Measurements from ENCODE around the gene OSBPL9. TPM values are rescaled to one million over a fixed set of nuclear protein-coding genes. Genes with fewer than 3 reads are reported as not detected.

Gene OSBPL9
- total and polyA plus RNA-seq, 10 of the 15 experiments (the other 5 are each of a cell fraction or from before 2014, with no cell fraction given): 25.9 to 156 (median 108) TPM

GRCh38 chr1:51651552-51651942 is 34.7 kb downstream of the OSBPL9 start:
- BruUV-seq (replicated peaks): no TSS peak
- no peaks in the 10 kb centered on the region for H3K27me3 ChIP-seq (replicated peaks in 1 of 2; ENCODE audit: control insufficient read depth in 2 of 2, insufficient read depth in 2 of 2, low read length in 1 of 2)
- H3K79me2 ChIP-seq (ENCODE audit: control insufficient read depth, insufficient read depth, low read length): no peaks in the 10 kb centered on the region
- no peaks in the 10 kb centered on the region for H3K4me1 ChIP-seq (ENCODE audit: control insufficient read depth, insufficient read depth, low read length)
- no peak overlapping the region for H2AFZ ChIP-seq (ENCODE audit: control insufficient read depth, low read depth, low read length)
- no peaks in the 10 kb centered on the region for H3K9me3 ChIP-seq (replicated peaks; ENCODE audit: control insufficient read depth, insufficient read depth, low read length)
- no peak overlapping the region for H3K9ac ChIP-seq (ENCODE audit: control insufficient read depth, insufficient read depth, low read length)
- in situ Hi-C loops (cut with MboI) (no loop called here), intact Hi-C loops (cut with micrococcal nuclease; ENCODE audit: unreplicated experiment) (no loop called here)
- WGBS (ENCODE audit: insufficient coverage, insufficient replicate concordance, low lambda C conversion rate, missing lambda C conversion rate): 96% methylated on average over 3 of the region's 3 CpGs
- ChIA-PET POLR2A (no interaction called here), SMC1A (ENCODE audit: uncharacterized antibody, unreplicated experiment) (interaction anchor here (1.1 to 1.6 kb wide), 2 partner anchors 15 to 118 kb away, joined by 3 to 4 read pairs; no protein-coding TSS in a partner anchor), CTCF (no interaction called here), RAD21 (ENCODE audit: unreplicated experiment) (no interaction called here)
- ATAC-seq: no peak
- DNase-seq (ENCODE audit: low read depth, low spot score): no peak
- FAIRE-seq: no peak
- H4K20me1 ChIP-seq (ENCODE audit: control insufficient read depth, insufficient read depth): no peaks in the 10 kb centered on the region; the same call in 1 of the 2 replicates
- TF ChIP-seq SUZ12 (IDR thresholded peaks at IDR 0.05; ENCODE audit: unreplicated experiment) (no peak), NR2F1 (conservative IDR thresholded peaks at IDR 0.05) (no peak), ETV6 (conservative IDR thresholded peaks at IDR 0.05 in 1 of 2, IDR thresholded peaks at IDR 0.05 in 1 of 2; ENCODE audit: borderline replicate concordance in 1 of 2, low read depth in 1 of 2) (no peak), ZNF207 (IDR thresholded peaks at IDR 0.05; ENCODE audit: borderline replicate concordance) (no peak), ZNF592 (IDR thresholded peaks at IDR 0.05) (no peak), BACH1 (IDR thresholded peaks at IDR 0.05; ENCODE audit: borderline replicate concordance) (no peak), SREBF2 (IDR thresholded peaks at IDR 0.05; ENCODE audit: low read length) (no peak), SIX5 (IDR thresholded peaks at IDR 0.05; ENCODE audit: low read depth, low read length, severe bottlenecking) (no peak), PAX5 (IDR thresholded peaks at IDR 0.05; ENCODE audit: borderline replicate concordance, low read depth, low read length) (no peak), SKIL (IDR thresholded peaks at IDR 0.05; ENCODE audit: low read depth, poor library complexity, severe bottlenecking) (no peak), MYC (IDR thresholded peaks at IDR 0.05; ENCODE audit: insufficient read depth, insufficient read length, insufficient replicate concordance, low read length, severe bottlenecking) (no peak), SUPT20H (IDR thresholded peaks at IDR 0.05; ENCODE audit: borderline replicate concordance, control insufficient read depth, low read depth, low read length) (no peak), ZBTB4 (CRISPR knock-in tag; IDR thresholded peaks at IDR 0.05) (no peak), HDGF (IDR thresholded peaks at IDR 0.05) (no peak), CREM (IDR thresholded peaks at IDR 0.05; ENCODE audit: low read depth) (no peak)
- no peaks in the 10 kb centered on the region for H3K36me3 ChIP-seq (ENCODE audit: control insufficient read depth in 2 of 2, insufficient read depth in 2 of 2, low read length in 1 of 2)
- H3K4me2 ChIP-seq (ENCODE audit: control insufficient read depth, insufficient read depth): no peak overlapping the region
- no peak overlapping the region for H3K27ac ChIP-seq (ENCODE audit: control insufficient read depth, insufficient read depth)
- H3K4me3 ChIP-seq: no peak overlapping the region
